ENCODE results near the gene MEIS1.
"Not testable (repeated sequence)": the region's sequence is repeated elsewhere in the genome, so short reads cannot be mapped to it uniquely, and the experiment has no call there.

MEIS1 gene

GRCh38 chr2:66434679-66435548 is at the start of gene MEIS1:
Gene MEIS1 (plus strand): TSS chr2:66435125. CDS start chr2:66435857, 732 bp downstream.
- DNase-seq = peak; percentile 95

- DNase-seq = no peak
Measured at GRCh38 chr2:66387016-66387753, 47.7 kb upstream of the MEIS1 start.

GRCh38 chr2:66389651-66390131 is 45.2 kb upstream of the MEIS1 start:
- no peak for DNase-seq

GRCh38 chr2:66390152-66390551 is 44.8 kb upstream of the MEIS1 start:
- no peak for DNase-seq

GRCh38 chr2:66390811-66391210 is 44.1 kb upstream of the MEIS1 start:
- DNase-seq = no peak

- DNase-seq = not testable (repeated sequence)
Measured at GRCh38 chr2:66391240-66391639, 43.7 kb upstream of the MEIS1 start.

- no peak for DNase-seq
Measured at GRCh38 chr2:66405473-66405872, 29.5 kb upstream of the MEIS1 start.

- DNase-seq = no peak
Measured at GRCh38 chr2:66408905-66409304, 26.0 kb upstream of the MEIS1 start.

GRCh38 chr2:66412874-66413273 is 22.1 kb upstream of the MEIS1 start:
- DNase-seq = no peak

- DNase-seq = no peak
Measured at GRCh38 chr2:66414896-66415295, 20.0 kb upstream of the MEIS1 start.

- no peak for DNase-seq
Measured at GRCh38 chr2:66418381-66418780, 16.5 kb upstream of the MEIS1 start.

GRCh38 chr2:66421612-66422011 is 13.3 kb upstream of the MEIS1 start:
- DNase-seq = no peak

GRCh38 chr2:66423391-66424124 is 11.4 kb upstream of the MEIS1 start:
- no peak for DNase-seq

- peak; percentile 22 for DNase-seq
Measured at GRCh38 chr2:66426244-66427111, 8.4 kb upstream of the MEIS1 start.

- peak; percentile 54 for DNase-seq
Measured at GRCh38 chr2:66427300-66427699, 7.6 kb upstream of the MEIS1 start.

GRCh38 chr2:66428986-66429612 is 5.8 kb upstream of the MEIS1 start:
- DNase-seq = peak; percentile 64

- DNase-seq = no peak
Measured at GRCh38 chr2:66429693-66430504, 5.0 kb upstream of the MEIS1 start.

GRCh38 chr2:66430505-66431273 is 4.2 kb upstream of the MEIS1 start:
- DNase-seq = no peak

- DNase-seq = no peak
Measured at GRCh38 chr2:66431274-66431642, 3.7 kb upstream of the MEIS1 start.

All from NCI-H774 (cell line).